OCI-LY1 (cell line): ENCODE results near the gene NCAPG2.

Experiments used
- H2AFZ ChIP-seq: fragments of 200-600 bp; sonication (generic), shearing (Covaris generic); 2 replicates; pipeline ENCODE4 v1.6.0; 2014; ENCODE audit warnings: antibody characterized with exemption, mild to moderate bottlenecking, low read length
- H3F3A ChIP-seq: fragments of 200-600 bp; sonication (generic), shearing (Covaris generic); 2 replicates; pipeline ENCODE4 v1.6.0; 2014; ENCODE audit warnings: mild to moderate bottlenecking, antibody characterized with exemption, low read length, moderate library complexity; ENCODE audit not compliant: insufficient read depth
- H3K27ac ChIP-seq: fragments of 200-600 bp; sonication (generic); 2 replicates; pipeline ENCODE4 v1.5.1; 2014; ENCODE audit warnings: low read length, mixed run types, mild to moderate bottlenecking, low read depth; ENCODE audit not compliant: poor library complexity, severe bottlenecking
- H3K27me3 ChIP-seq: fragments of 200-600 bp; sonication (generic); 2 replicates; pipeline ENCODE4 v1.6.0; 2014; ENCODE audit warnings: antibody characterized with exemption, mild to moderate bottlenecking, low read length, moderate library complexity; ENCODE audit not compliant: insufficient read depth
- H3K36me3 ChIP-seq: fragments of 200-600 bp; sonication (generic); 2 replicates; pipeline ENCODE4 v1.6.1; 2014; ENCODE audit warnings: mild to moderate bottlenecking, antibody characterized with exemption, low read length, moderate library complexity, mixed read lengths; ENCODE audit not compliant: insufficient read depth
- H3K4me1 ChIP-seq: fragments of 200-600 bp; sonication (generic); 2 replicates; pipeline ENCODE4 v1.5.1; 2014; ENCODE audit warnings: mild to moderate bottlenecking, low read length, moderate library complexity; ENCODE audit not compliant: insufficient read depth, severe bottlenecking
- H3K4me2 ChIP-seq: fragments of 200-600 bp; sonication (generic), shearing (Covaris generic); 2 replicates; pipeline ENCODE4 v1.6.1; 2014; ENCODE audit warnings: low read length
- H3K4me3 ChIP-seq: fragments of 200-600 bp; sonication (generic); 2 replicates; pipeline ENCODE4 v1.5.1; 2014; ENCODE audit warnings: low read length, low read depth, mild to moderate bottlenecking, mixed read lengths; ENCODE audit not compliant: poor library complexity, severe bottlenecking
- H3K79me2 ChIP-seq: fragments of 200-600 bp; shearing (Covaris generic); 2 replicates; pipeline ENCODE4 v1.6.1; 2016; ENCODE audit warnings: mixed run types, low read length, mixed read lengths; ENCODE audit not compliant: insufficient read depth
- H3K9ac ChIP-seq: fragments of 200-600 bp; sonication (generic), shearing (Covaris generic); 2 replicates; pipeline ENCODE4 v1.6.1; 2014; ENCODE audit warnings: mild to moderate bottlenecking, low read length, mixed read lengths
- H3K9me2 ChIP-seq: fragments of 200-600 bp; sonication (generic), shearing (Covaris generic); 2 replicates; pipeline ENCODE4 v1.6.1; 2014; ENCODE audit warnings: low read depth, mild to moderate bottlenecking, low read length, mixed read lengths
- H3K9me3 ChIP-seq: fragments of 200-600 bp; shearing (Covaris generic); 2 replicates; pipeline ENCODE4 v1.6.1; 2014; ENCODE audit warnings: low read length, mixed read lengths
- H4K20me1 ChIP-seq: fragments of 200-600 bp; sonication (generic), shearing (Covaris generic); 2 replicates; pipeline ENCODE4 v1.6.0; 2016; ENCODE audit warnings: mild to moderate bottlenecking, low read length; ENCODE audit not compliant: insufficient read depth
- EZH2 ChIP-seq: fragments of 200-600 bp; sonication (generic), shearing (Covaris generic); IDR thresholded peaks from 2 replicates; pipeline ENCODE4 v1.8.0; 2017; ENCODE audit warnings: borderline replicate concordance, mixed run types, mild to moderate bottlenecking, antibody characterized with exemption, low read length, moderate library complexity, mixed read lengths
- TF ChIP-seq, protein P1 (sequence below): fragments of 200-600 bp; sonication (generic), shearing (Covaris generic); IDR thresholded peaks from 2 replicates; pipeline ENCODE4 v1.5.1; 2017; ENCODE audit warnings: mild to moderate bottlenecking, antibody characterized with exemption, low read length, moderate library complexity, mixed read lengths

NCAPG2 gene

DNA sequence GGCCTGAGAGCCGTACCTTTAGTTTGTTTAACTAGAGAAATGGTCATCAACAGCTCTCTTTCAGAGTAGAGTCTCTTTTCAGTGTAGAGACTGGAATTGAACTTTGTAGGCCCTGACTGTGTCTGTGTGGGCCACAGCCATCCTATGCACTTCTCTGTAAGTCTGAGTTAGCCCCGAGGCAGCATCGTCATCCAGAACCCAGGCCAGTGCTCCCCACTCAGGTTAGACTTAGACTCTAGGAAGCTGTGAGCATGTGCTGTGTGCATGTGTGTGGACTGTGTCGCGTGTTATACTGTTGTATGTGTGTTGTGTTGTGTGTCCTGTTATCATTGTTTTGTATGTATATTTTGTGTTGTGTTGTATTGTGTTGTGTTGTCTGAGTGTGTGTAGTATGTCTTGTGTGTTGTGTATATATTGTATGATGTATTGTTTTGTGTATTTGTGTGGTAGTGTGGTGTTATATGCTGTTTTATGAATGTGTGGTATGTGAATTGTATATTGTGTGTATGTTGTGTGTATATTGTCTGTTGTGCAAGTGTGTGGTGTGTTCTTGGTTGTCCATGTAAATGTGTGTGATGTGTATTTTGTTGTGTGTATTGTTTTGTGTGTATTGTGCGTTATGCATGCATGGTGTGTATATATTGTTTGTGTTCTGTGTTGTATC is 18.1 kb upstream of the NCAPG2 start:
- no peak for TF ChIP-seq EZH2
- TF ChIP-seq, protein P1, sequence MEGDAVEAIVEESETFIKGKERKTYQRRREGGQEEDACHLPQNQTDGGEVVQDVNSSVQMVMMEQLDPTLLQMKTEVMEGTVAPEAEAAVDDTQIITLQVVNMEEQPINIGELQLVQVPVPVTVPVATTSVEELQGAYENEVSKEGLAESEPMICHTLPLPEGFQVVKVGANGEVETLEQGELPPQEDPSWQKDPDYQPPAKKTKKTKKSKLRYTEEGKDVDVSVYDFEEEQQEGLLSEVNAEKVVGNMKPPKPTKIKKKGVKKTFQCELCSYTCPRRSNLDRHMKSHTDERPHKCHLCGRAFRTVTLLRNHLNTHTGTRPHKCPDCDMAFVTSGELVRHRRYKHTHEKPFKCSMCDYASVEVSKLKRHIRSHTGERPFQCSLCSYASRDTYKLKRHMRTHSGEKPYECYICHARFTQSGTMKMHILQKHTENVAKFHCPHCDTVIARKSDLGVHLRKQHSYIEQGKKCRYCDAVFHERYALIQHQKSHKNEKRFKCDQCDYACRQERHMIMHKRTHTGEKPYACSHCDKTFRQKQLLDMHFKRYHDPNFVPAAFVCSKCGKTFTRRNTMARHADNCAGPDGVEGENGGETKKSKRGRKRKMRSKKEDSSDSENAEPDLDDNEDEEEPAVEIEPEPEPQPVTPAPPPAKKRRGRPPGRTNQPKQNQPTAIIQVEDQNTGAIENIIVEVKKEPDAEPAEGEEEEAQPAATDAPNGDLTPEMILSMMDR, result no peak
- no peaks in the 10 kb centered on the region for H4K20me1 ChIP-seq

GRCh38 chr7:158720112-158720511 is 15.5 kb upstream of the NCAPG2 start:
- no peak overlapping the region for H3K4me3 ChIP-seq
- no peaks in the 10 kb centered on the region for H3K9me3 ChIP-seq
- H3K36me3 ChIP-seq, result no peaks in the 10 kb centered on the region
- H4K20me1 ChIP-seq, result no peaks in the 10 kb centered on the region
- TF ChIP-seq, protein P1, result no peak
- no peak for TF ChIP-seq EZH2
- no peak overlapping the region for H2AFZ ChIP-seq
- H3K9ac ChIP-seq, result no peak overlapping the region
- no peaks in the 10 kb centered on the region for H3K79me2 ChIP-seq
- H3K9me2 ChIP-seq, result no peaks in the 10 kb centered on the region
- no peaks in the 10 kb centered on the region for H3K27me3 ChIP-seq
- H3F3A ChIP-seq, result no peaks in the 10 kb centered on the region
- no peaks in the 10 kb centered on the region for H3K4me1 ChIP-seq
- no peak overlapping the region for H3K4me2 ChIP-seq
- no peak overlapping the region for H3K27ac ChIP-seq

More for the DNA sequence above, 18.1 kb upstream of the NCAPG2 start:
- no peaks in the 10 kb centered on the region for H3K27me3 ChIP-seq
- no peak overlapping the region for H3K9ac ChIP-seq
- no peak overlapping the region for H3K4me3 ChIP-seq
- no peaks in the 10 kb centered on the region for H3K9me2 ChIP-seq
- H2AFZ ChIP-seq, result no peak overlapping the region
- H3K27ac ChIP-seq, result no peak overlapping the region
- H3K4me2 ChIP-seq, result no peak overlapping the region
- H3F3A ChIP-seq, result no peaks in the 10 kb centered on the region
- no peaks in the 10 kb centered on the region for H3K4me1 ChIP-seq
- H3K9me3 ChIP-seq, result 0 out of 2 replicates have a peak, but pooled peaks cover 3% of the 10 kb centered on the region
- H3K36me3 ChIP-seq, result no peaks in the 10 kb centered on the region
- H3K79me2 ChIP-seq, result no peaks in the 10 kb centered on the region

DNA sequence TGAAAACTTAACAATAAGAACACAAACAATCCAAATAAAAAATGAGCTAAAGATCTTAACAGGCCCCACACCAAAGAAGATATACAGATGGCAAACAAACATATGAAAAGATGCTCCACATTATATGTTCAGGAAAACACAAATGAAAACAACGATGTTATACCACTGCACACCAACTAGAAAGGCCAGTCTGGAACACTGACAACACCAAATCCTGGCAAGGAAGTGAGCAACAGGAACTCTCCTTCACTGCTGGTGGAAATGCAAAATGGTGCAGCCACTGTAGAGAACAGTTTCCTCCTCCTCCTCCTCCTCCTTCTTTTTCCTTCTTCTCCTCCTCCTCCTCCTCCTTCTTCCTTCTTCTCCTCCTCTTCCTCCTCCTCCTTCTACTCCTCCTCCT is 12.2 kb upstream of the NCAPG2 start:
- Histone ChIP-seq H3K27me3 (no peaks in the 10 kb centered on the region), H3K9ac (no peak overlapping the region), H3K4me1 (no peaks in the 10 kb centered on the region), H3K27ac (no peak overlapping the region), H3K36me3 (no peaks in the 10 kb centered on the region), H3K9me2 (no peaks in the 10 kb centered on the region), H3K9me3 (no peaks in the 10 kb centered on the region), H3K79me2 (no peaks in the 10 kb centered on the region), H4K20me1 (no peaks in the 10 kb centered on the region), H3K4me3 (no peak overlapping the region), H3K4me2 (no peak overlapping the region), H3F3A (0 out of 2 replicates have a peak, but pooled peaks cover 3% of the 10 kb centered on the region), H2AFZ (no peak overlapping the region)
- TF ChIP-seq, protein P1, result no peak
- no peak for TF ChIP-seq EZH2
